ENCODE measurements around the gene PPP1R9B. TPM values are rescaled to one million over a fixed set of nuclear protein-coding genes. Genes with fewer than 3 reads are reported as not detected.
A peak's percentile ranks its signal among the peaks of the same experiment; 100 is the strongest.

Gene PPP1R9B
- total RNA-seq, 1 donor from 2014 or later, result 92.6 TPM

DNA sequence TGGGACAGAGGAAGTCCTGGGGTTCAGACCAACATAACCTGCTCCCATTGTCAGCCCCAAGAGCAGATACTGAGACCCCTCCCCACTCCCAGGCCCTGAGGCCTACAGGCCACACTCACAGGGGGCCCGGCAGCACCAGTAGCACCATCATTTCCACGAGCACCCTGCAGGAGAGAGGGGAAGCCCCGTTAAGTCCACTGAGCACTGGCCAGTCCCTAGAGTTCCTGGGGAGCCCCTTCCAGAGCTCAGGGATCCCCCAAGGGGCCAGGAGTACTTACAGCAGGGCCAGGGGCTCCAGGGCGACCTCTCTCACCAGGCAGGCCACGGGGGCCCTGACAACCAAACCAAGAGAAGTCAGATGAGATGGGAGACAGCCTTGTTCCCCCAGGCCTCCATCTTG, 45.6 kb upstream of the PPP1R9B start:
- no peak for DNase-seq
- ATAC-seq, result no peak
- TF ChIP-seq, protein P1, sequence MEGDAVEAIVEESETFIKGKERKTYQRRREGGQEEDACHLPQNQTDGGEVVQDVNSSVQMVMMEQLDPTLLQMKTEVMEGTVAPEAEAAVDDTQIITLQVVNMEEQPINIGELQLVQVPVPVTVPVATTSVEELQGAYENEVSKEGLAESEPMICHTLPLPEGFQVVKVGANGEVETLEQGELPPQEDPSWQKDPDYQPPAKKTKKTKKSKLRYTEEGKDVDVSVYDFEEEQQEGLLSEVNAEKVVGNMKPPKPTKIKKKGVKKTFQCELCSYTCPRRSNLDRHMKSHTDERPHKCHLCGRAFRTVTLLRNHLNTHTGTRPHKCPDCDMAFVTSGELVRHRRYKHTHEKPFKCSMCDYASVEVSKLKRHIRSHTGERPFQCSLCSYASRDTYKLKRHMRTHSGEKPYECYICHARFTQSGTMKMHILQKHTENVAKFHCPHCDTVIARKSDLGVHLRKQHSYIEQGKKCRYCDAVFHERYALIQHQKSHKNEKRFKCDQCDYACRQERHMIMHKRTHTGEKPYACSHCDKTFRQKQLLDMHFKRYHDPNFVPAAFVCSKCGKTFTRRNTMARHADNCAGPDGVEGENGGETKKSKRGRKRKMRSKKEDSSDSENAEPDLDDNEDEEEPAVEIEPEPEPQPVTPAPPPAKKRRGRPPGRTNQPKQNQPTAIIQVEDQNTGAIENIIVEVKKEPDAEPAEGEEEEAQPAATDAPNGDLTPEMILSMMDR (IDR thresholded peaks at IDR 0.05), result no peak
- H3K36me3 ChIP-seq, result peaks cover 73% of the 10 kb centered on the region
- peaks cover 34% of the 10 kb centered on the region for H3K4me1 ChIP-seq
- H3K27ac ChIP-seq, result no peak overlapping the region
- intact Hi-C loops (cut with DNase I), result no loop called here
- H3K27me3 ChIP-seq (ENCODE audit: low read depth), result peaks cover 12% of the 10 kb centered on the region
- H3K4me3 ChIP-seq, result no peak overlapping the region
- H3K9me3 ChIP-seq, result no peaks in the 10 kb centered on the region

DNA sequence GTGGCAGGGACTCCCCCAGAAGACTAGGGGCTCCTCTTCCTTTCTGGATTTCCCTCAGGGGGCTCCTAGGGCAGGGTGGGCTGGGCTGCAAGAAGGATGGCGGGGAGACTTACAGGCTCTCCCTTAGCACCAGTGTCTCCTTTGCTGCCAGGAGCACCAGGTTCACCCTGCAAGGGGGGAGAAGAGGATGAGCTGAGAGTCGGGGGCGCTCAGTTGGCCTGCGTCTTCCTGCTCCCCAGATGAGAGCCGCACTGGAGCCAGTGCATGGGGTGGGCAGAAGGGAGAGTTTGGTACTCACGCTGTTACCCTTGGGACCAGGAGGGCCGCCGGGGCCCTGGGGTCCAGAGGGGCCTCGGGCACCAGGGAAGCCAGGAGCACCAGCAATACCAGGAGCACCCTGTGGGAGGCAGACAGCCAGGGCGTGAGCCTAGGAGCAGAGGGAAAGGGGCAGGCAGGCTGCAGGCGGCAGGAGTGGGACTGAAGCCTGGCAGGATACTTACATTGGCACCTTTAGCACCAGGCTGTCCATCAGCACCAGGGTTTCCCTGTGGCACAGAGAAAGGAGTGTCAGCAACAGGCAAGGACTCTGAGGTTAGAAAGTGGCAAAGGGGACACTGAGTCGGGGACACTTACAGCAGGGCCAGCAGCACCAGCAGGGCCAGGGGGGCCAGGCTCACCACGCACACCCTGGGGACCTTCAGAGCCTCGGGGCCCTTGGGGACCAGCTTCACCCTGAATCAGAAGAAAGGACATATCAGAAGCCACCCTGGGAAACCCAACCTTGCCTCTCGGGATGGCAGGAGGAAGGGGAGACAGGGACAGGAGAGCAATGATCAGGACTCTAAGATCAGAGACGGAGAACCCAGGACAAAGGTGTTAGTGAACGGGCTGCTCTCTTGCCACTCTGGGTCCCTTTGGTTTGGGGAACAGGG, 44.7 kb upstream of the PPP1R9B start:
- peak; percentile 31 for DNase-seq
- Histone ChIP-seq H3K36me3 (peaks cover 81% of the 10 kb centered on the region), H3K4me1 (peaks cover 27% of the 10 kb centered on the region), H3K4me3 (no peak overlapping the region), H3K9me3 (no peaks in the 10 kb centered on the region), H3K27me3 (ENCODE audit: low read depth) (peaks cover 8% of the 10 kb centered on the region), H3K27ac (peak overlapping the region; percentile 9)
- intact Hi-C loops (cut with DNase I), result no loop called here
- ATAC-seq, result no peak
- TF ChIP-seq, protein P1 (IDR thresholded peaks at IDR 0.05), result no peak

DNA sequence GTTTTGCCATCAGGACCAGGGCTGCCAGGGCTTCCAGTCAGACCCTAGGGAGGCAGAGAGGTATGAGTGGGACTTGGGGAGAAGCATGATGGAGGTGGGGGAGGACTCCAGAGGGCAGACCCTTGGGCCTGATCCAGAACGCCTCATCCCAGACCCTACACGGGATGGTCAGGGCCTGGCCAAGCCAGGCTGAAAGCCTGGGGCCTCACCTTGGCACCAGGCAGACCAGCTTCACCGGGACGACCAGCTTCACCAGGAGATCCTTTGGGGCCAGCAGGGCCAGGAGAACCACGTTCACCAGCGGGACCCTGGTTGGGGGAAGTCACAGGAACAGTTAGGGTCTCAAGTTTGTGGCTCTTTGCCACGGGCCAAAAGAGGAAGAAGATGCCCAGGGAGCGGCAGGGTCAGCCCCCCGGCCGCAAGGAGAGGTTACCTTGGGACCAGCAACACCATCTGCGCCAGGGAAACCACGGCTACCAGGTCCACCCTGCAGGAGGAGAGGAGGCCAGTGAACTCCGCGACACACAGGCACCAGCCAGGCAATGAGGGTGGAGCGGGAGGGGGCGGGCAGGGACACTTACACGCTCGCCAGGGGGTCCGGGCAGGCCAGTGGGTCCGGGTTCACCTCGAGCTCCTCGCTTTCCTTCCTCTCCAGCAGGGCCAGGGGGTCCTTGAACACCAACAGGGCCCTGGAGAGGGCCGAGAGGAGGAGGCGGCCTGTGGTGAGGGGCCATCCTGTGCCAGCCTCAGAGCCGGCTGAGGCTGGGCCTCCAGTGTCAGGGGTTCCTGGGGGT, 43.9 kb upstream of the PPP1R9B start:
- no peak overlapping the region for H3K27ac ChIP-seq
- TF ChIP-seq, protein P1 (IDR thresholded peaks at IDR 0.05), result no peak
- DNase-seq, result no peak
- H3K4me1 ChIP-seq, result peaks cover 18% of the 10 kb centered on the region
- H3K9me3 ChIP-seq, result no peaks in the 10 kb centered on the region
- H3K36me3 ChIP-seq, result peaks cover 89% of the 10 kb centered on the region
- ATAC-seq, result no peak
- H3K27me3 ChIP-seq (ENCODE audit: low read depth), result peaks cover 2% of the 10 kb centered on the region
- intact Hi-C loops (cut with DNase I), result no loop called here
- no peak overlapping the region for H3K4me3 ChIP-seq

DNA sequence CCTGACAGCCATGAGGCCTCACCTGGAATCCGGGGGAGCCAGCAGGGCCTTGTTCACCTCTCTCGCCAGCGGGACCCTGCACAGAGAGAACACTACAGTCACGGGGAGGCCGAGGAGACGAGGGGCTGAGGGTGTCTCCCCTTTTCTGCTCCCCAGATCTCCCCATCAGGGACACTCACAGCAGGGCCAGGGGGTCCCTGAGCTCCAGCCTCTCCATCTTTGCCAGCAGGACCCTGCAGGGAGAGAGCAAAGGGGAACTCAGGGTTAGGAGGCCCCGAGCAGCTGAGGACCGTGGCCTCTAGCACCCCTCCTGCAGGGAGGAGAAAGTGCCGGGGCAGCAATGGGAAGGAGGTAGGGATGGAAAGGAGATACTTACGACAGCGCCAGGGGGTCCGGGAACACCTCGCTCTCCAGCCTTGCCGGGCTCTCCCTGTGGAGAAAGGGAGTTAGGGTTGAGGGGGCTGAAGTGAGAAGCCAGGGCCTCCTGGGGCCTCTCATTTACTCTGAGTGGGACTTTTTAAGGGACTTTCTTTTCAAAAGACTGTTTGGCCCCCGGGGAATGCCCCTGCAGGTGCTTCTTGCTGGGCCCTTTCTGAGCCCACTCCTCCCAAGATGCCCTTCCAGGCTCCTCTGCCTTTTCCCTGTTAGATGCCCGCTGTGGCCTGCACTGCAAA, 42.3 kb upstream of the PPP1R9B start:
- TF ChIP-seq, protein P1 (IDR thresholded peaks at IDR 0.05), result no peak
- no peak for ATAC-seq
- no peak for DNase-seq
- H3K4me3 ChIP-seq, result no peak overlapping the region
- intact Hi-C loops (cut with DNase I), result no loop called here
- H3K9me3 ChIP-seq, result no peaks in the 10 kb centered on the region
- H3K36me3 ChIP-seq, result peaks cover 98% of the 10 kb centered on the region
- H3K27ac ChIP-seq, result no peak overlapping the region
- H3K27me3 ChIP-seq (ENCODE audit: low read depth), result no peaks in the 10 kb centered on the region
- peaks cover 5% of the 10 kb centered on the region for H3K4me1 ChIP-seq

DNA sequence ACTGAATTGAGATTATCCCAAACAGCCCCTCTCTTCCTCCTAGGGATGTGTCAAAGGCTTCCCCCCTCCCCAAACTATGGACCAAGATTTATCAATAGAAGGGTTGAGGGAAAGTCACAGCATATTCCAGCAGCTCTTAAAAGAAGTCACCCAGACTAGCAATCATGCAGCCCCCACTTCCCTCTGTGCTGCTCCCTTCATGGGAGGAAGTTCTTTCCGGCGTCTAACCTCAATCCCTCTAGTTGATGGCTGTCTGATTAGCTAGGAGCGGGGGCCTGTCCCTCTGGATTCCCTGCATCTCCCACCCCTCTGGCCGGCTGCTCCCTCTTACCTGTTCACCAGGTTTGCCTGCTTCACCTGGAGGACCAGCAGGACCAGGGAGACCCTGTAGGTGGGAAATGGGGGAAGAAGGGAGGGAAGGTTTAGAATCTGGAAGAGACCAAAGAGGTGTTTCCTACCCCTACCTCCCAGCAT, 41.7 kb upstream of the PPP1R9B start:
- no peaks in the 10 kb centered on the region for H3K27me3 ChIP-seq (ENCODE audit: low read depth)
- no peak overlapping the region for H3K4me3 ChIP-seq
- intact Hi-C loops (cut with DNase I), result no loop called here
- TF ChIP-seq, protein P1 (IDR thresholded peaks at IDR 0.05), result no peak
- no peaks in the 10 kb centered on the region for H3K4me1 ChIP-seq
- H3K9me3 ChIP-seq, result no peaks in the 10 kb centered on the region
- DNase-seq, result no peak
- peaks cover 97% of the 10 kb centered on the region for H3K36me3 ChIP-seq
- H3K27ac ChIP-seq, result no peak overlapping the region
- no peak for ATAC-seq
